Measurements from ENCODE around the gene GLB1L3. TPM values are rescaled to one million over a fixed set of nuclear protein-coding genes. Genes with fewer than 3 reads are reported as not detected.

The GLB1L3 gene, protein sequence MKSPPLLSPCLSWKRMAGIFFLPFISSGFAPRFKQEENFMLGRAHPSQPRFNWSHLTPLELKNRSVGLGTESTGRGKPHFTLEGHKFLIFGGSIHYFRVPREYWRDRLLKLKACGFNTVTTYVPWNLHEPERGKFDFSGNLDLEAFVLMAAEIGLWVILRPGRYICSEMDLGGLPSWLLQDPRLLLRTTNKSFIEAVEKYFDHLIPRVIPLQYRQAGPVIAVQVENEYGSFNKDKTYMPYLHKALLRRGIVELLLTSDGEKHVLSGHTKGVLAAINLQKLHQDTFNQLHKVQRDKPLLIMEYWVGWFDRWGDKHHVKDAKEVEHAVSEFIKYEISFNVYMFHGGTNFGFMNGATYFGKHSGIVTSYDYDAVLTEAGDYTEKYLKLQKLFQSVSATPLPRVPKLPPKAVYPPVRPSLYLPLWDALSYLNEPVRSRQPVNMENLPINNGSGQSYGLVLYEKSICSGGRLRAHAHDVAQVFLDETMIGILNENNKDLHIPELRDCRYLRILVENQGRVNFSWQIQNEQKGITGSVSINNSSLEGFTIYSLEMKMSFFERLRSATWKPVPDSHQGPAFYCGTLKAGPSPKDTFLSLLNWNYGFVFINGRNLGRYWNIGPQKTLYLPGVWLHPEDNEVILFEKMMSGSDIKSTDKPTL
- not detected for total RNA-seq
- long read RNA-seq = 0 reads

DNA sequence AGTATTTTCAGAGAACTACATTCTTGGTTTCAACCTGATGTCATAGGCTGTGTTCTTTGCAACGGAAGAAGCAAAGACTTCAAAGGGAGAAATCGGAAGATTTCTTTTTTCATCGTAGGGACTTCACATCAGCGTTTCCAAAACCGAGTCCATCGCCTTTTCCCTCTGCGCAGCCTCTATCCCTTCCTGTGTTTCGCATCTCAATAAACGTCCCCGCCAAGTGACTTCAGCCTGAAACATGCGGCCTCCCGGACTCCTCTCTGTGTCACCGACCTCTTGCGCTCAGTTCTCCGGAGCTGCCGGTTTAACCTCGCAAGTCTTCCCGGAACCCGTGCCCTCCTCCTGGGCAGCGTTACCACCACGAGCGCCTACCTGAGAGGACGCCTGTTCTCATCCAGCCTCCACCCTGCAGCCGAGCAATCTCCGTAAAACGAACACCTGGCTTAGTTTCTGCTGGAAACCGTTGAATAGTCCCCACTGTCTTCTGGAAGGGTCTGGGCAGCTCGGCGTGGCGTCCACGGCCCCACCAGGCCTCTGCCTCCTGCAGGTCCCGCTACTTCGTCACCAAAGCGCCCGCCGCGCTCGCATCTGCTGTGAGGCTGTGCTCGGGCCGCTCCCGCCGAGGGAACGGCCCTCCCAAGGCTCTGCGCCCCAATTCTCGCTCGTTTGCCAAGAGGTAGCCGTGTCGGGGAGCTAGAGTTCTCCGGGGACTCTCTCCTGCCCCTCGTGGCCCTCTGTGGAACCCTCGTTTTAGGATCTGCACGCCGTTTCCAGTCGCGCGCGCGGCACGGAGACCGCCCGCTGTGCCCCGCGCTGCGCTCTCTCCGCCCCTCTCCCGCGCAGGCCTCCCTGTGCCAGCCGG is at the start of gene GLB1L3:
TSS of gene GLB1L3 (plus strand) at position 846 of the 862 bp plus-strand sequence. CDS start 362 bp downstream, outside the sequence.
- DNase-seq (ENCODE audit: low spot score) = no peak

DNA sequence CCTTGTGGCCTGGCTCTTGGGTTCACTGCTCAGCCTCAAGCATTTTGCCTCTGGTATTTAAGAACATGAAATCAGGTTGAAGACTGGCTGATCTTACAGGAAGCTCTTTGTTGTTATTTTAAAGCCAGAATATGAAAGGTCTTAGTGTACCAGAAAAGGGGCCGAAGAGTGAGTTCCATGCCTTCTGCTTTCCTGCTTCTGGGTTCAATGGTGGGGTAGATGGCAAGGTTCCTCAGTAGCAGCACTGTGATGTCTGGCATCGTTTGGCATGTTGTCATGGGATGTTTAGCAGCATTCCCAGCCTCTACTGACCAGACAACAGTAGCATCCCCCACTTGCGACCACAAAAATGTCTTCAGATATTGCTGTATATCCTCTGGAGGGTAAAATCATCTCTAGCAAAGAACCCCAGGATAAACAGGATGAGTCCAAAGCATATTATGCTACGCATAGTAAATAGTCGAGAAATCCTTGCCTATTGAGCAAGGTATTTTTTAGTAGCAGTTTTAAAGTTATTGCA is 49.3 kb upstream of the GLB1L3 start:
- no peak for DNase-seq (ENCODE audit: low spot score)

DNA sequence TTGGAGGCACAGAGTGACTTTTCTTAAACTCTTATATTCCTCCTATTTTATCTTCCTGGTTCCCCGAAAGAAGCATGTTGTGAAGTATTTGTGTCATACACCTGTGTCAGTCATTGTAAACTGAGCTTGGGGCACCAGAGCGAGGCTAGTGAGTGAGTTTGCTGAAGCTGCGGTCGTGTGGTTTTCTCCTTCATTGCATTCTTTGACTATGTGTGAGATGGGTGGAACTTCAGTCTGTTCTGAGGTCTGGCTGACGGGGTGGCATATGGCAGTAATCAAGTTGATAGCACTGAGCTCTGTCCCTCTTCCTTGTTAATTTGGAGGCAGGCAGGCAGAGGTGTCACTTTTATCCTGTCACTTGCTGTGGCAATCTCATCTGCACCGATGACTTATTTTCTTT is 47.6 kb upstream of the GLB1L3 start:
- DNase-seq (ENCODE audit: low spot score) = no peak

DNA sequence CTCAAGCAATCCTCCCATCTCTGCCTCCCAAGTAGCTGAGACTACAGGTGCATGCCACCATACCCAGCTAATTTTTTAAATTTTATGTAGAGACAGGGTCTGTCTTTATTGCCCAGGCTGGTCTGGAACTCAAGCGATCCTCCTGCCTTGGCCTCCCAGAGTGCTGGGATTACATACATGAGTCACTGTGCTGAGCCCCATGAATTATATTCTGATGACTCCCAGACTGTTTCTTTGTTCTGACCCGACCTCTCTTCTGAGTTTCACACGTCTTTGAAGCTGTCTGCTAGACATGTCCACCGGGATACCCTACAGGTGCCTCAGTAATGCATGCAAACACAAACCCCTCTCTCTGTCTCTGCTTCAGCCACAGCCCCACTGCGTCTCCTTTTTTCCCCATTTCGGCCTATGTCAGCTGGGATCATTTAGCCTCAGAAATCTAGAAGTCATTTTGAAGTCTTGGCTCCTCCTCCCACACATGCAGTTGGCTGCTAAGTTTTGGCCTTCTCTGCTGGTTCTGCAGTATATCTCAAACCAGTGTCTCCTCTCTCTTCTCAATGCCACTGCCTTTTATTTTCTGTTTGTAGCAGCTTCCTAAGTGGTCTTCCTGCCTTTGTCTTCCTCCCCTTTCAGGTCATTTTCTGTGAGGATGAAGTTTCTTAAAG is 46.9 kb upstream of the GLB1L3 start:
- no peak for DNase-seq (ENCODE audit: low spot score)

- no peak for DNase-seq (ENCODE audit: low spot score)
Observed at GRCh38 chr11:134230339-134230738, 45.8 kb upstream of the GLB1L3 start.

DNA sequence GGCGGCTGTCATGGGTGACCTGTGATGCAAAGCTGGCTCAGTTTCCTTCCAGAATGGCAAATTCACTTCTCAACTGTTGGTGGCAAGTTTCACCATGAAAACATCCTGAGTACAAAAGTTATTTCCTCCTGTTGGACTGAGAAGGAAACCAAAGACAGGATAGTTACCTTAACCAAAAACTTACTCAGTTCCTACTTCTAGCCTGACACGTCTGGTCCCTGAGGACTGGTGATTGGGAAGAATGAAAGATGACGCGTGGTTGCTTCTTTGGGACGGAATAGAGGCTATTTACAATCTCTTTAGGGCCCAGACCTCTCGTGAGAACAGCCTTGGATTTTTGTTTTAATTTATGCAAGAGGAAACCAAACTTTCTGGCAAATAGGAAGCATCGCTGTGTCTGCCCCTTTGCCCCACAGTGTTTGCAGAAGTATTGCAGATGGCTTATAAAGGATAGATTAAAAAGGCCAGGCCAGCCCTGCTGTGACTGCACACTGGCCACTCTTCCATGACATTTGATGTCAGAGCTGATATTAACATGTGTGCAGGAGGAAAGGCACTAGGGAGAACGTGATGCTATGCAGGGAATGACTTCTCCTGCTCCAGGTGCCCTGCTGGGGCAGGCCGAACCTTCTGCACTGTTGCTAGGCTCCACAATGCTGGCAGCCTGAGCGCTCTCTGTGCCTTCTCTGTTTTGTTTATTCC is 44.1 kb upstream of the GLB1L3 start:
- DNase-seq (ENCODE audit: low spot score) = no peak

DNA sequence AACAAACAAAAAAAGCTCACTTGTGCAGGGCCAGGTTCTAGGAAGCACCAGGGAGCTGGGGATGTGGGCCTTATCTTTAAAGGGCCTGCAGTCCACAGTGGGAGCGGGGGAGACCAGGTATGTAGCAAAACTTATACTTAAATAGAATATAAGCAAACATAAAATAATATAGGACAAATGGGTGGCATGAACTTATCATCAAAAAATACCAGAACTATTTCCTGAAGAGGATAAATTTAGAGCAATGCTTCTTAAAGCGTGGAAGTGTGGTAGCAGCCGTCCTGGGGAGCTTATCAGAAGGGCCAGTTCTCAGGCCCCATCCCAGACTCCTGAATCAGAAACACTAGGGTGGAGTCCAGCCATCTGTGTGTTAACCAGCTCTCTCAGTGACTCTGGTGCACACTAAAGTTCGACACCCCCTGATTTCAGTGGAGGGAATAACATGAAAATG is 42.4 kb upstream of the GLB1L3 start:
- DNase-seq (ENCODE audit: low spot score) = no peak

DNA sequence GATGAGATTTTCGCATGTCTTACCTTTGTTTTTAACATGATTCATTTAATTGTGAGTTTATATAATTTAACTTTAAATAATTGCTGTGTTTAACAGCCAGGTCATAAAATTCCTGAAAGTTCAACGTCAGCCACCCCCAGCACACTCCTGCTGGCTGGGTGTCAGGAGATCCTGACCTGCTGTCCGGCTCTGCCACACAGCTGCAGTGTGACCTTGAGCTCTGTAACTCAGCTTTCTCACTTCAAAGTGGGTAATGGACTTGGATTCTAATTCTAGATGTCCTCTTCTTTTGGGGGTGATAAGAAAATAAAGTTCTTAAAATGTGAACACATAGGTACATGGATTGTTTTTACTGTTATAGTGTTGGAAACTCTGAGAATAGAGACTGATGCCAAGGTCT is 40.8 kb upstream of the GLB1L3 start:
- no peak for DNase-seq (ENCODE audit: low spot score)

- no peak for DNase-seq (ENCODE audit: low spot score)
Observed at GRCh38 chr11:134236834-134237556, 39.2 kb upstream of the GLB1L3 start.

DNA sequence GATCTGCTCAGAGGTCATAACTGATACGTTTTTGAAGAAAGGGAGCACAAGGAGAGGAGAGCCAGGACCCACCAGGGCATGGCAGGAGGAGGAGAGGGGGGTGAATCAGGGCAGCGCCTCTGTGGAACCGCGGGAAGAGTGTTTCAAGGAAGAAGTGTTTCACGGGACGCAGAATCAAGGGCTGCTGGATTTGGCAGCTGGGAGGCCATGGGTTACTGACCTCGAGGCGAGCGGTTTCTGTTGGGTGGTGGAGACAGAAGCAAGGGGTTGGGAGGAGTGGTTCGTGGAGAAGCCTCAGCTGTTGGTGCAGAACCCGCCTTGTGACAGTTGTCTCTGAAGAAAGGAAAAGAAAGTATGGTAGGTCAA is 38.6 kb upstream of the GLB1L3 start:
- DNase-seq (ENCODE audit: low spot score) = no peak

GRCh38 chr11:134238956-134239355 is 37.2 kb upstream of the GLB1L3 start:
- no peak for DNase-seq (ENCODE audit: low spot score)

DNA sequence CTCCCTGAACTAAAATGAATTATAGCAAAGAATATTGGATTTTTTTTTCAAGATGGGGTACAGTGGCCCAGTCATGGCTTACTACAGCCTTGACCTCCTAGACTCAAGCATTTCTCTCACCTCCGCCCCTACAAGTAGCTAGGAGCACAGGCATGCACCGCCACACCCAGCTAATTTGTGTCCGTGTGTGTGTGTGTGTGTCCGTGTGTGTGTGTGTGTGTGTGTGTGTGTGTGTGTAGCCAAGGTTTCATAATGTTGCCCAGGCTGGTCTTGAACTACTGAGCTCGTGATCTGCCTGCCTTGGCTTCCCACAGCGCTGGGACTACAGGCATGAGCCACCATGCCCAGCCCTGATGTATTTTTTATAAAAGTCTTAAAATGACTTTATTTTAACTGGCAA is 35.6 kb upstream of the GLB1L3 start:
- no peak for DNase-seq (ENCODE audit: low spot score)

DNA sequence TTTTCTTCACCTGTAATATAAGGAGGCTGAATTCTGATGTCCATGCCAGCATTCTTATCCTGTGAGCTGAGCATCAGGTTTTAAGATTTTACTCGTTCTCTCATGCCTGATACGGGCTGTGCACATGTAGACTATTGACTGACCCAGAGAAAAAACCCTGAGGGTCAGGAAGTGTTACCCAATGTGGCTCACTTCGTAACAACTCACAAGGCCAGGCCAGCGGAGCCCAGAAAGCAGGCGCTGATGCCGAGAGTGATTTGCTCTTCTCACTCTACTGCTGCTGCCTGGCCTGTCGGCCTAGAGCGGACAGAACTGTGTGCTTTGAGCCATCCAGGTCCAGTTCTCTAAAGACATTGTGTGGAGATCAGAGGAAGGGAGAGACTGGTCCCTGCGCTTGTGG is 33.8 kb upstream of the GLB1L3 start:
- DNase-seq (ENCODE audit: low spot score) = no peak

- no peak for DNase-seq (ENCODE audit: low spot score)
Observed at GRCh38 chr11:134243913-134244312, 32.3 kb upstream of the GLB1L3 start.

- DNase-seq (ENCODE audit: low spot score) = no peak
Observed at GRCh38 chr11:134244593-134244992, 31.6 kb upstream of the GLB1L3 start.

DNA sequence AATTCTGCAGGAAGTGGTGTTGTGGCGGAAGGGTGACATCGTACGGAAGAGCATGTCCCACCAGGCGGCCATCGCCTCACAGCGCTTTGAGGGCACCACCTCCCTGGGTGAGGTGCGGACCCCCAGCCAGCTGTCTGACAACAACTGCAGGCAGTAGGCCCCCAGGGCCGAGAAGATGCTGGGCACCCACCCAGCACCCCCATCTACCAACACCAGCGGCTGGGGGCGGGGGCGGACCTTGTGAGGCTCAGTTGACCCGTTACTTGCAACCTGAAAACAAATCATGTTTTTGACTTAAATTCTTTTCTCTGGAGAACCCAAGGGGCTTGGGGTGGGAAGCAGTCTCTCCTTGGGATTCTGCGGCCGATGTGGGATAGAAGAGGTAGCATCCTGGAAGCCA is 30.7 kb upstream of the GLB1L3 start:
- DNase-seq (ENCODE audit: low spot score) = no peak

GRCh38 chr11:134246100-134246499 is 30.1 kb upstream of the GLB1L3 start:
- no peak for DNase-seq (ENCODE audit: low spot score)

GRCh38 chr11:134246678-134247077 is 29.5 kb upstream of the GLB1L3 start:
- no peak for DNase-seq (ENCODE audit: low spot score)

GRCh38 chr11:134248910-134249480 is 27.2 kb upstream of the GLB1L3 start:
- no peak for DNase-seq (ENCODE audit: low spot score)
